Epithelial cell of prostate (primary cell): ENCODE results near the gene MORC3.
A peak's percentile ranks its signal among the peaks of the same experiment; 100 is the strongest.
"Not testable (repeated sequence)": the region's sequence is repeated elsewhere in the genome, so short reads cannot be mapped to it uniquely, and the experiment has no call there.

Experiments
- DNase-seq: peaks from one replicate; pipeline ENCODE4 v3.0.0-alpha.2; 2011; ENCODE audit warnings: low read depth, low spot score
- H3K27ac ChIP-seq: fragments of 450-650 bp; 2 replicates; pipeline ENCODE4 v1.5.1; 2017; ENCODE audit warnings: mild to moderate bottlenecking

Gene MORC3

DNA sequence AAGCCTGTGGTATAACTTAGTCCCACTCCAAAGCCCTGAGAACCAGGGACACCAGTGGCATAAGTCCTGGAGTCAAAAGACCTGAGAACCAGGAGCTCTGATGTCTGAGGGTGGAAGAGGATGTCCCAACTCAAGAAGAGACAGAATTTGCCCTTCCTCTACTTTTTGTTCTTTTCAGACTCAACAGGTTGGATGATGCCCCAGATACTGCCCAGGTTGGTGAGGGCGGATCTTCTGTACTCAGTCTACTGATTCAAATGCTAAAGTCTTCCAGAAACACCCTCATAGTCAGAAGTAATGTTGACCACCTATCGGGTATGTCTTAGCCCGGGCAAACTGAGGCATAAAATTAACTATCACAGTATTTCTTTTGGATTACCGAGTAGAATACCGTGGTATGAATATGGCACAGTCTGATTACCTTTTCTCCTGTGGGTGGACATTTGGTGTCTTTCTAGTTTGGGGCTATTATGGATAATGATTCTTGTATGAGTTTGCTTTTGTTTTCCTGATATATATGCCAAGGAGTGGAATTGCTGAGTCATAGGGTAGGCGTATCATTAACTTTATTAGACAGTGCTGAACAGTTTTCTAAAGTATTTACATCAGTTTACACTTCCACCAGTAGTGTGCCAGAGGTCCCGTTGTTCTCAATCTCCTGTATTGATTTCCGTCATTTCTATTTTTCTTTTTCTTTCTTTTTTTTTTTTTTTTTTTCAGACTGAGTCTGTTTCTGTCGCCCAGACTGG is 62.0 kb downstream of the MORC3 start:
- DNase-seq, result no peak
- H3K27ac ChIP-seq, result no peak overlapping the region

DNA sequence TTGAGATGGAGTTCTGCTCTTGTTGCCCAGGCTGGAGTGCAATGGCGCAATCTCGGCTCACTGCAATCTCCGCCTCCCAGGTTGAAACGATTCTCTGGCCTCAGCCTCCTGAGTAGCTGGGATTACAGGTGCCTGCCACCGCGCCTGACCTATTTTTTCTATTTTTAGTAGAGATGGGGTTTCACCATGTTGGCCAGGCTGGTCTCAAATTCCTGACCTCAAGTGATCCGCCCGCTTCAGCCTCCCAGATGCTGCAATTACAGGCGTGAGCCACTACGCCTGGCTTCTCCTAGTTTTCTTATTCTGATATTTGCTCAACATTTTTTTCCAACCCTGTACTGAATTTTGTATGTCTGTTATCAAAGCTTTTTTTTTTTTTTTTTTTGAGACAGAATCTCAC is 62.7 kb downstream of the MORC3 start:
- DNase-seq, H3K27ac ChIP-seq: not testable (repeated sequence)

- H3K27ac ChIP-seq, result no peak overlapping the region
Observed at GRCh38 chr21:36384885-36385232, 64.9 kb downstream of the MORC3 start.

DNA sequence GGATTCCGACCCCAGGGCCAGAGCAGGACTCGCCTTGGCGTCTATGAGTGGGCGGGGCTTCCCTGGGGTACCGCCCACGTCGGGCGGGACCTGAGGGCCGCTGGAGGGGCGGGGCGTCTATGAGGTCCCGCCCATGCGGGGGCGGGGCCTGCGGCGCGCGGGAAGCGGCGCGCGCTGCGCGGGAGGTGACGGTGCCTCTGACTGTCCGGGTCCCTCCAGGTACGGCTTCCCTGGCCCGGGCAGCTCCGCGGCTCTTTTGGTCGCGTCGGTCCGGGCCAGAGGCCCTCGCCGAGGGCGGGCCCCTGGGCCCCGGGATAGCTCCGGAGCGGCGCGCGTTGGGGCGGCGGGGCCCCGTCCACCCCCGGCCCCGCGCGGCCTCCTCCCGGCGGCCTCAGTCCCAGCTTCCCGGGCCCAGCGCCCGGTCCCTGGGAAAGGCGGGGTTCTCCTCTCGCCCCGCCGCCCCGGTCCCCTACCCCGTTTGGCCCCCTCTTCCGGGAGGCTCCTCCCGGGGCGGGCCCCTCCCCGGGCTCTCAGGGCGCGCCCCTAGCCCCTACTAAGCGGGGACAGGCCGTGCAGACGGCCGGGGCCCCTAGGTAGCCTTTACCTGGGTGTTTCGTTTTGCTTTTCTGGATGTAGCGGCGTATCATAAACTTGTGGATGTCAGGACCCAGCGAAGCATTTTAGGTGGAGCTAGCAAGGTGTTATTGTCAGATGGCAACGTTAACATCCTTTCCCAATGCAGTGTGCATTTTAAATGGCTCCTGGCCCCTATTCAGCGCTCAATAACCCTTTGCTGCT is 65.4 kb downstream of the MORC3 start, which contains the start of gene CHAF1B:
Gene CHAF1B, plus strand, starts transcription at position 160 of the 798 bp plus-strand sequence. CDS start 745 bp downstream, outside the sequence.
- DNase-seq, result no peak
- peak within 1 kb of the TSS; percentile 12 for H3K27ac ChIP-seq

More at GRCh38 chr21:36384885-36385232, 64.9 kb downstream of the MORC3 start:
- DNase-seq, result no peak

DNA sequence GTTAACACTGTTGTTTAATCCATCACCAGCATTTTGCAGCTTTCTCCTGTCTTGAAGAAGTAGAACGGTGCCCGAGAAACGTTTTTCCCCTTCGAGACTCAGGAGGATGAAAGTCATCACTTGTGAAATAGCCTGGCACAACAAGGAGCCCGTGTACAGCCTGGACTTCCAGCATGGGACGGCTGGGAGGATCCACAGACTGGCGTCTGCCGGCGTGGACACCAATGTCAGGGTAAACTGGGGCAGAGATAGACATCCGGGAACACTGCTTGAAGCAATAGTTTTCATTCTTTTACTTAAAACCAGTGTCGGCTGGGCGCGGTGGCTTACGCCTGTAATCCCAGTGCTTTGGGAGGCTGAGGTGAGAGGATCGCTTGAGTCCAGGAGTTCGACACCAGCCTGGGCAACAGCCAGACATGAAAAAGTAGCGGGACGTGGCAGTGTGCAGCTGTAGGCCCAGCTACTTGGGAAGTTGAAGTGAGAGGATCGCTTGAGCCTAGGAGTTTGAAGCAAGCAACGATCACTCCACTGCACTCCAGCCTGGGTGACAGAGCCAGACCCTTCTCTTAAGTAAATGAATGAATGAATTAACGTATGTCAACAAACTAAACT is 66.1 kb downstream of the MORC3 start:
- DNase-seq, result no peak
- H3K27ac ChIP-seq, result no peak overlapping the region

GRCh38 chr21:36388096-36388495 is 68.1 kb downstream of the MORC3 start:
- DNase-seq, result no peak
- no peak overlapping the region for H3K27ac ChIP-seq

DNA sequence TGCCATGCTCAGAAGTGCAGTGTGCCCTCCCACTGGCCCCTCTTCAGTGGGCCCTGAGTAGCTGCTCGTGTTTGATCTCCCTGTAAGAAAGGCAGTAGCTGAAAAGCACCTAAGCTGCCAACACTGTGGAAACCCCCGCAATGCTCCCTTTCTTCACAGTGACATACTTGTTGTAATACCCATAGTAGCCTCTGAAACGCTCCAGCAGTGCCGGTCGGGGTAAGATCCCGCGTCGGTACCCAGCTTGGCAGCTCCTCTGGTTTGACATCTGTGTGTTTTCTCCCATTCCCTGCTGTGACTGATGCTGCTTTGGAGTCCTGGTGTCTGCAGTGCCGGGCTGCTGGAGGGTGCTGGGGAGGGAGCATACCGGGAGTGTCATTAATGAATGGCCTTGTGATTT is 68.8 kb downstream of the MORC3 start:
- DNase-seq, result no peak
- no peak overlapping the region for H3K27ac ChIP-seq

DNA sequence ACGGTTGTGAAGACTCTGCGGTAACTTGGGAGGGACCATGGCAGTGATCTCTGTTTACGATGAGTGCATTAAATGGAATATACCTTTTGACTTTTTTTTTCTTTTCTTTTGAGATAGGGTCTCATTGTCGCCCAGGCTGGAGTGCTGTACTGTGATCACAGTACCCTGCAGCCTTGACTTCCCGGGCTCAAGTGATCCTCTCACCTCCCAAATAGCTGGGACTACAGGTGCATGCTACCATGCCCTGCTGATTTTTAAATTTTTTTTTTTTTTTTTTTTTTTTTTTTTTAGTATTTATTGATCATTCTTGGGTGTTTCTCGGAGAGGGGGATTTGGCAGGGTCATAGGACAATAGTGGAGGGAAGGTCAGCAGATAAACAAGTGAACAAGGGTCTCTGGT is 71.7 kb downstream of the MORC3 start:
- not testable (repeated sequence) for DNase-seq

DNA sequence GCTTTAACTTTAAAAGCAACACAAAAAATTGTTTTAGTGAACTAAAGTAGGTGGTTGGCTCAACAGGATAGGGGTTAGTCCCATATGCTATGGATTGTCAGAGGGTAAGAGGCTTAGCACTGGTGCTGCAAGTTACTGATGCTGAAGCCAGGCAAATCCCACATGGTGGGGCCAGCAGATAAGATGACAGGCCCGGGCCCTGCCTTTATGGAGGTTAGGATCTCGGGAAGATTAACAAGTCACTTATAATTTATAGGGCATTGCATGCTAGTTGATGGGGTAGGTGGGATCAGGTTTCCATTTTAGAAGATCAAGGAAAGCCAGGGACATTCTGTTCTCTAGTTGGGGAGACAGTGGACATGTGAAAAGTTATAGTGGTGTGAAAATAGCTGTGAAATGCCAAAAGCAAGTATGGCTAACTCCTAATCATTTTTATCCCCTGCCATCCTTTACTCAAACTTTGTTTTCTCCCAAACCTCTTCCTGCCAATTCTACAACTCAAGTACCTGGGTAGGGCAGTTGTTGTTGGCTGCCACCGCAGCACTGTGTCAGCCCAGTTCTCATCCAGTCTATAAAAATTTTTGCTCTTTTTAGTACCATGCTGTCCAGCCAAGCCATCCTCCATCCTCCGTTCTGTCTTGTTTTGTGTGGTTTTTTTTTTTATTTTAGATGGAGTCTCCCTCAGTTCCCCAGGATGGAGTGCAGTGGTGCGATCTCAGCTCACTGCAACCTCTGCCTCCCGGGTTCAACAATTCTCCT is 75.5 kb downstream of the MORC3 start:
- DNase-seq, result no peak
- no peak overlapping the region for H3K27ac ChIP-seq

More for the DNA sequence above, 71.7 kb downstream of the MORC3 start:
- H3K27ac ChIP-seq, result not testable (repeated sequence)

DNA sequence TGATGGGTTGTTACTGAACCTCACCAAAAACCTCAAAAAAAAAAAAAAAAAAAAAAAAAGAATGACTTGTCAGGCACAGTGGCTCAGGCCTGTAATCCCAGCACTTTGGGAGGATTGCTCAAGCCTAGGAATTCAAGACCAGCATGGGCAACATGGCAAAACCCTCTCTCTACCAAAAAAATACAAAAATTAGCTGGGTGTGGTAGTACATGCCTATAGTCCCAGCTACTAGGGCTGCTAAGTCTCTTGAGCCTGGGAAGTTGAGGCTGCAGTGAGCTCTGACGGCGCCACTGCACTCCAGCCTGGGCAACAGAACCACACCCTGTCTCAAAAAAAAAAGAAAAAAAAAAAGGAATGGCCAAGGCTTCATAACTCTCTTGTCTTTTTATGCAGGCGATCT is 76.3 kb downstream of the MORC3 start:
- H3K27ac ChIP-seq, result no peak overlapping the region
- no peak for DNase-seq

DNA sequence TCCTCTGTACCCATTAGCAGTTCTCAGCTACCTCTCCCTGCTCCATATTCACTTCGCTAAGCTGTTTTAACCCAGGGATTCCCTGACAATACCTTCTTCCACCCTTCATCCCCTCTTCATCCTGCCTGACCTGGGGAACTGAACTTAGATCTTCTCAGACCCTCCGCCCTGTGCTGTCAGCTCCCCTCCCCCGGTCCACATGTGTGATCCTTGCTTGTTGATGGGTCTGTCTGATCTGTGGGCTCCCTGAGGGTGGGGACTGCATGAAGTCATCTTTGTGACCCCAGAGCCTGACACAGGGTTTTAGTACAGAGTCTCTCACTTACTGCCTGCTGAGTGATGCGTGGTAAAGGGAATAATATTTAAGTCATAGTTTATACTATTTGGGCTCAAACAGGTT is 77.0 kb downstream of the MORC3 start:
- no peak overlapping the region for H3K27ac ChIP-seq
- no peak for DNase-seq

GRCh38 chr21:36397606-36398005 is 77.6 kb downstream of the MORC3 start:
- no peak for DNase-seq
- H3K27ac ChIP-seq, result no peak overlapping the region

DNA sequence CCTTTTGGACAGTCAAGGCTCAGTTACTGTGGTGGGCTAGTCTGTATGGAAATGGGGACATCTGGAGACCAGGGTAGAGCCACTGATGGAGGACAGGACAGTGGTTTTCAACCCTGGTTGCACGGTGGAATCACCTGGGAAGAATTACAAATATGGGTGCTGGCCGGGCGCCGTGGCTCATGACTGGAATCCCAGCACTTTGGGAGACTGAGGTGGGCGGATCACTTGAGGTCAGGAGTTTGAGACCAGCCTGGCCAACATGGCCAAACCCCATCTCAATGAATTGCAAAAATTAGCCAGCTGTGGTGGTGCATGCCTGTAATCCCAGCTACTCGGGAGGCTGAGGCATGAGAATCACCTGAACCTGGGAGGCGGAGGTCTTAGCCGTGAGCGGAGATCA is 79.7 kb downstream of the MORC3 start:
- DNase-seq, H3K27ac ChIP-seq: not testable (repeated sequence)

DNA sequence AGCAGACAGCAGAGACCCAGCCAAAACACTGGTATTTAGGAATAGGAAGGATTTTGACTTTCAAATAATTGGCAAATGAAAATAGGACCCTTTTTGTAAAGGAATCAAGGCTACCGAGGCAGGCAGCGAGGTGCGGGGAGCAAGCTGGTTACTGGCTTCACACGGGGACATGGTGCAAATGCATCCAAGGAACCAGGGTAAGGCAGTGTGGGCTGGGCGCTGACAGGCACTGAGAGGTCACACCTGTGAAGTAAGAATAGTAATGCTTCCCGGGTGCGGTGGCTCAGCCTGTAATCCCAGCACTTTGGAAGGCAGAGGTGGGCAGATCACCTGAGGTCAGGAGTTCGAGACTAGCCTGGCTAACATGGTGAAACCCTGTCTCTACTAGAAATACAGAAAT is 80.7 kb downstream of the MORC3 start:
- no peak overlapping the region for H3K27ac ChIP-seq
- no peak for DNase-seq

GRCh38 chr21:36402339-36402738 is 82.3 kb downstream of the MORC3 start:
- no peak overlapping the region for H3K27ac ChIP-seq
- no peak for DNase-seq

- H3K27ac ChIP-seq, result no peak overlapping the region
- no peak for DNase-seq
Observed at GRCh38 chr21:36403713-36404112, 83.7 kb downstream of the MORC3 start.

DNA sequence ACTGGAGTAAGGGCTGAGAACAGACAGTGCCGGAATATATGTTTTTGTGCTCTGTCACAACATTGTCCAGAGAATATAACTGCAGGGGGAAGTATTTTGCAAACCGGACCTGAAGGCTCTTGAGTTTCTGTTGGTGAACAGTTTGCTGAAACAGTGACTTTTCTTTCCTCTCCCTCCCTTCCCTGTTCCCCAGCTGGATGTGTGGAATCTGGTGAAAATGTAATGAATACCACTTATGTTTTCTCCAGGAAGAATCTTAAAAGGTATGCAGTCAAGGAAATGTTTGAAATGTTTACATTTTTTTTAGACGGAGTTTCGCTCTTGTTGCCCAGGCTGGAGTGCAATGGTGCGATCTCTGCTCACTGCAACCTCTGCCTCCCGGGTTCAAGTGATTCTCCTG is 88.6 kb downstream of the MORC3 start:
- DNase-seq, result no peak
- H3K27ac ChIP-seq, result no peak overlapping the region

- no peak for DNase-seq
- H3K27ac ChIP-seq, result no peak overlapping the region
Observed at GRCh38 chr21:36411301-36411700, 91.3 kb downstream of the MORC3 start.

GRCh38 chr21:36412916-36413315 is 92.9 kb downstream of the MORC3 start:
- no peak for DNase-seq
- no peak overlapping the region for H3K27ac ChIP-seq

- no peak for DNase-seq
- H3K27ac ChIP-seq, result no peak overlapping the region
Observed at GRCh38 chr21:36415375-36415774, 95.4 kb downstream of the MORC3 start.
